ENCODE measurements around the gene GPX7.

GPX7 gene

GRCh38 chr1:52629325-52629643, 27.1 kb downstream of the GPX7 start:
- DNase-seq (ENCODE audit: low spot score): no peak

GRCh38 chr1:52629667-52630066, 27.5 kb downstream of the GPX7 start:
- DNase-seq (ENCODE audit: low spot score): no peak

GRCh38 chr1:52631759-52632331, 29.7 kb downstream of the GPX7 start:
- no peak for DNase-seq (ENCODE audit: low spot score)

GRCh38 chr1:52632732-52633290, 30.6 kb downstream of the GPX7 start, which contains the start of gene SHISAL2A:
TSS of gene SHISAL2A (plus strand) at chr1:52633168. CDS start at chr1:52633494, 326 bp downstream.
- no peak for DNase-seq (ENCODE audit: low spot score)

- no peak for DNase-seq (ENCODE audit: low spot score)
Measured at GRCh38 chr1:52633291-52633754, 31.2 kb downstream of the GPX7 start.

- no peak for DNase-seq (ENCODE audit: low spot score)
Measured at GRCh38 chr1:52634111-52634510, 31.9 kb downstream of the GPX7 start.

- DNase-seq (ENCODE audit: low spot score): no peak
Measured at GRCh38 chr1:52635321-52636089, 33.3 kb downstream of the GPX7 start.

- DNase-seq (ENCODE audit: low spot score): peak; percentile 86
Measured at GRCh38 chr1:52636721-52637695, 34.8 kb downstream of the GPX7 start.

GRCh38 chr1:52637946-52638345, 35.8 kb downstream of the GPX7 start:
- DNase-seq (ENCODE audit: low spot score): no peak

GRCh38 chr1:52640697-52641096, 38.5 kb downstream of the GPX7 start:
- no peak for DNase-seq (ENCODE audit: low spot score)

- DNase-seq (ENCODE audit: low spot score): no peak
Measured at GRCh38 chr1:52641307-52641706, 39.1 kb downstream of the GPX7 start.

GRCh38 chr1:52645261-52645660, 43.1 kb downstream of the GPX7 start:
- no peak for DNase-seq (ENCODE audit: low spot score)

GRCh38 chr1:52651904-52652303, 49.7 kb downstream of the GPX7 start:
- no peak for DNase-seq (ENCODE audit: low spot score)

- DNase-seq (ENCODE audit: low spot score): no peak
Measured at GRCh38 chr1:52653207-52653849, 51.2 kb downstream of the GPX7 start.

GRCh38 chr1:52654063-52654462, 51.9 kb downstream of the GPX7 start:
- no peak for DNase-seq (ENCODE audit: low spot score)

- no peak for DNase-seq (ENCODE audit: low spot score)
Measured at GRCh38 chr1:52657702-52658101, 55.5 kb downstream of the GPX7 start.

Measured in NAMALWA (cell line).